ENCODE measurements around the gene PRKN.
"Not testable (repeated sequence)": the region's sequence is repeated elsewhere in the genome, so short reads cannot be mapped to it uniquely, and the experiment has no call there.

The PRKN gene

GRCh38 chr6:161869491-161869890, 858.1 kb downstream of the PRKN start:
- H3K4me1 ChIP-seq (ENCODE audit: low read length): no peaks in the 10 kb centered on the region
- H3K27ac ChIP-seq (ENCODE audit: low read length): no peak overlapping the region
- no peak overlapping the region for H3K4me2 ChIP-seq (ENCODE audit: low read length)
- no peaks in the 10 kb centered on the region for H3K9me3 ChIP-seq (ENCODE audit: insufficient read depth, low read length)
- no peak overlapping the region for H2AFZ ChIP-seq (ENCODE audit: low read depth, low read length)
- no peak for TF ChIP-seq CTCF (IDR thresholded peaks at IDR 0.05; ENCODE audit: low read depth, low read length)
- TF ChIP-seq EZH2phosphoT487 (IDR thresholded peaks at IDR 0.05; ENCODE audit: low read depth): no peak
- H3K79me2 ChIP-seq (ENCODE audit: low read length): no peaks in the 10 kb centered on the region
- no peak overlapping the region for H3K4me3 ChIP-seq (ENCODE audit: low read length)
- H3K36me3 ChIP-seq (replicated peaks; ENCODE audit: low read depth, low read length): no peaks in the 10 kb centered on the region
- H3K9ac ChIP-seq (ENCODE audit: low read length): no peak overlapping the region
- no peaks in the 10 kb centered on the region for H4K20me1 ChIP-seq (ENCODE audit: insufficient read depth, low read length)
- no peaks in the 10 kb centered on the region for H3K27me3 ChIP-seq (ENCODE audit: low read depth, low read length)

GRCh38 chr6:161866570-161866969, 861.0 kb downstream of the PRKN start:
- TF ChIP-seq EZH2phosphoT487 (IDR thresholded peaks at IDR 0.05; ENCODE audit: low read depth) (no peak), CTCF (IDR thresholded peaks at IDR 0.05; ENCODE audit: low read depth, low read length) (no peak)
- Histone ChIP-seq H3K27ac (ENCODE audit: low read length) (no peak overlapping the region), H3K4me3 (ENCODE audit: low read length) (no peak overlapping the region)

GRCh38 chr6:161861061-161861460, 866.5 kb downstream of the PRKN start:
- H2AFZ ChIP-seq (ENCODE audit: low read depth, low read length): not testable (repeated sequence)

More at GRCh38 chr6:161866570-161866969, 861.0 kb downstream of the PRKN start:
- Histone ChIP-seq H2AFZ (ENCODE audit: low read depth, low read length) (no peak overlapping the region), H3K79me2 (ENCODE audit: low read length) (no peaks in the 10 kb centered on the region), H4K20me1 (ENCODE audit: insufficient read depth, low read length) (no peaks in the 10 kb centered on the region), H3K4me1 (ENCODE audit: low read length) (no peaks in the 10 kb centered on the region), H3K4me2 (ENCODE audit: low read length) (no peak overlapping the region), H3K36me3 (replicated peaks; ENCODE audit: low read depth, low read length) (no peaks in the 10 kb centered on the region), H3K9ac (ENCODE audit: low read length) (no peak overlapping the region), H3K9me3 (ENCODE audit: insufficient read depth, low read length) (no peaks in the 10 kb centered on the region), H3K27me3 (ENCODE audit: low read depth, low read length) (no peaks in the 10 kb centered on the region)

GRCh38 chr6:161853657-161854056, 873.9 kb downstream of the PRKN start:
- Histone ChIP-seq H3K4me3 (ENCODE audit: low read length) (no peak overlapping the region), H3K9ac (ENCODE audit: low read length) (no peak overlapping the region), H4K20me1 (ENCODE audit: insufficient read depth, low read length) (no peaks in the 10 kb centered on the region), H3K36me3 (replicated peaks; ENCODE audit: low read depth, low read length) (no peaks in the 10 kb centered on the region), H3K27me3 (ENCODE audit: low read depth, low read length) (no peaks in the 10 kb centered on the region), H3K27ac (ENCODE audit: low read length) (no peak overlapping the region), H3K4me2 (ENCODE audit: low read length) (no peak overlapping the region), H3K79me2 (ENCODE audit: low read length) (no peaks in the 10 kb centered on the region), H2AFZ (ENCODE audit: low read depth, low read length) (no peak overlapping the region), H3K9me3 (ENCODE audit: insufficient read depth, low read length) (no peaks in the 10 kb centered on the region), H3K4me1 (ENCODE audit: low read length) (no peaks in the 10 kb centered on the region)
- TF ChIP-seq EZH2phosphoT487 (IDR thresholded peaks at IDR 0.05; ENCODE audit: low read depth): no peak
- TF ChIP-seq CTCF (IDR thresholded peaks at IDR 0.05; ENCODE audit: low read depth, low read length): no peak

More at GRCh38 chr6:161861061-161861460, 866.5 kb downstream of the PRKN start:
- H3K79me2 ChIP-seq (ENCODE audit: low read length); H3K27me3 ChIP-seq (ENCODE audit: low read depth, low read length); H3K9ac ChIP-seq (ENCODE audit: low read length); H3K36me3 ChIP-seq (replicated peaks; ENCODE audit: low read depth, low read length); H3K4me3 ChIP-seq (ENCODE audit: low read length); H3K4me1 ChIP-seq (ENCODE audit: low read length); H4K20me1 ChIP-seq (ENCODE audit: insufficient read depth, low read length); H3K9me3 ChIP-seq (ENCODE audit: insufficient read depth, low read length); H3K4me2 ChIP-seq (ENCODE audit: low read length); H3K27ac ChIP-seq (ENCODE audit: low read length): not testable (repeated sequence)

- not testable (repeated sequence) for H3K4me3 ChIP-seq (ENCODE audit: low read length); H3K4me2 ChIP-seq (ENCODE audit: low read length); H3K36me3 ChIP-seq (replicated peaks; ENCODE audit: low read depth, low read length); H3K27ac ChIP-seq (ENCODE audit: low read length); H3K9me3 ChIP-seq (ENCODE audit: insufficient read depth, low read length); H3K27me3 ChIP-seq (ENCODE audit: low read depth, low read length); H3K4me1 ChIP-seq (ENCODE audit: low read length); H4K20me1 ChIP-seq (ENCODE audit: insufficient read depth, low read length); H3K79me2 ChIP-seq (ENCODE audit: low read length); H3K9ac ChIP-seq (ENCODE audit: low read length); H2AFZ ChIP-seq (ENCODE audit: low read depth, low read length)
Measured at GRCh38 chr6:161851486-161851885, 876.1 kb downstream of the PRKN start.

Measured in OCI-LY3 (cell line).